Endodermal cell (in vitro differentiated cells): Measurements from ENCODE around the gene ALOX5AP. TPM values are rescaled to one million over a fixed set of nuclear protein-coding genes. Genes with fewer than 3 reads are reported as not detected.

ENCODE experiments used
- DNase-seq: peaks from one replicate; pipeline ENCODE4 v3.0.0-alpha.2; 2017
- H3K27ac ChIP-seq: 2 replicates; pipeline ENCODE4 v1.5.1; 2013; ENCODE audit warnings: mild to moderate bottlenecking, low read depth, low read length, moderate library complexity
- H3K27me3 ChIP-seq: 2 replicates; pipeline ENCODE4 v1.6.1; 2013; ENCODE audit warnings: mild to moderate bottlenecking, low read length, moderate library complexity; ENCODE audit not compliant: insufficient read depth, control insufficient read depth, poor library complexity, severe bottlenecking
- H3K36me3 ChIP-seq: 2 replicates; pipeline ENCODE4 v1.7.0; 2013; ENCODE audit warnings: mild to moderate bottlenecking, low read length, moderate library complexity; ENCODE audit not compliant: control insufficient read depth, insufficient read depth
- H3K4me1 ChIP-seq: one replicate; pipeline ENCODE4 v1.7.0; 2013; ENCODE audit warnings: low read length; ENCODE audit not compliant: control insufficient read depth, insufficient read depth
- H3K4me3 ChIP-seq: 2 replicates; pipeline ENCODE4 v1.5.1; 2013; ENCODE audit warnings: mild to moderate bottlenecking, low read length, moderate library complexity
- H3K9ac ChIP-seq: 2 replicates; pipeline ENCODE4 v1.6.1; 2013; ENCODE audit warnings: mild to moderate bottlenecking, low read length, moderate library complexity; ENCODE audit not compliant: poor library complexity, severe bottlenecking; ENCODE audit errors: extremely low read depth
- H3K9me3 ChIP-seq: 2 replicates; pipeline ENCODE4 v1.6.1; 2013; ENCODE audit warnings: mild to moderate bottlenecking, low read length, moderate library complexity; ENCODE audit not compliant: control insufficient read depth
- H3K27ac Mint-ChIP-seq: 2 replicates; pipeline ENCODE4 v1.8.0; 2020; ENCODE audit warnings: mixed read lengths
- H3K27me3 Mint-ChIP-seq: 2 replicates; pipeline ENCODE4 v1.8.0; 2021; ENCODE audit warnings: mild to moderate bottlenecking, mixed read lengths; ENCODE audit not compliant: insufficient read depth
- H3K36me3 Mint-ChIP-seq: 2 replicates; pipeline ENCODE4 v1.8.0; 2020; ENCODE audit warnings: low read depth, mixed read lengths
- H3K4me1 Mint-ChIP-seq: 2 replicates; pipeline ENCODE4 v1.8.0; 2020; ENCODE audit warnings: mixed read lengths
- H3K4me3 Mint-ChIP-seq: 2 replicates; pipeline ENCODE4 v1.8.0; 2020; ENCODE audit warnings: mild to moderate bottlenecking, moderate library complexity, mixed read lengths
- H3K9me3 Mint-ChIP-seq: 2 replicates; pipeline ENCODE4 v1.8.0; 2020; ENCODE audit warnings: mild to moderate bottlenecking, mixed read lengths
- WGBS, 2 experiments: methylation state at CpG; one replicate each; pipeline versions ENCODE4 v1.1.5 to v1.1.7; 2013; ENCODE audit warnings: missing lambda C conversion rate in 2 of 2, mixed read lengths in 1 of 2; ENCODE audit not compliant: insufficient coverage in 1 of 2, insufficient read length in 1 of 2; 5-methylcytosine and 5-hydroxymethylcytosine counted together
- total RNA-seq, 2 donors: library from RNA; stranded (reverse); fragmentation: NEBNext Ultra II Directional in 1 of 2; extraction: Animal tissue kit (Norgen Biotek cat#: 25700) in 1 of 2; gene quantifications; 2 replicates in 1 of 2; 3 replicates in 1 of 2; pipeline ENCODE4 v1.2.1, GENCODE V29; 2021
- TF ChIP-seq, protein P1 (sequence below): fragments of 200-600 bp; sonication (generic); conservative IDR thresholded peaks from 2 replicates; pipeline ENCODE4 v1.5.0; 2021; ENCODE audit warnings: antibody characterized with exemption, mild to moderate bottlenecking

The ALOX5AP gene
- total RNA-seq, 2 donors from 2014 or later = not detected

DNA sequence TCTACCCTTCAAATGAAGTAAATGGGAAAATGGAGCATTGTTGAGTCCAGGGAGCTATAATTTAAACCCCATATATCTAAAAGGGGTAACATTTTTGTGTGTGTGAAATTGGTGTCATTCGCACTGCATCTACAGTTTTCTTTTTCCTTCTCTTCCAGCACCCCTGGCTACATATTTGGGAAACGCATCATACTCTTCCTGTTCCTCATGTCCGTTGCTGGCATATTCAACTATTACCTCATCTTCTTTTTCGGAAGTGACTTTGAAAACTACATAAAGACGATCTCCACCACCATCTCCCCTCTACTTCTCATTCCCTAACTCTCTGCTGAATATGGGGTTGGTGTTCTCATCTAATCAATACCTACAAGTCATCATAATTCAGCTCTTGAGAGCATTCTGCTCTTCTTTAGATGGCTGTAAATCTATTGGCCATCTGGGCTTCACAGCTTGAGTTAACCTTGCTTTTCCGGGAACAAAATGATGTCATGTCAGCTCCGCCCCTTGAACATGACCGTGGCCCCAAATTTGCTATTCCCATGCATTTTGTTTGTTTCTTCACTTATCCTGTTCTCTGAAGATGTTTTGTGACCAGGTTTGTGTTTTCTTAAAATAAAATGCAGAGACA lies 28.6 kb downstream of the ALOX5AP start:
- 85 to 93% methylated on average over 6 to 8 of the region's 8 CpGs for WGBS, 2 experiments
- peaks cover 11% of the 10 kb centered on the region for H3K27me3 Mint-ChIP-seq

DNA sequence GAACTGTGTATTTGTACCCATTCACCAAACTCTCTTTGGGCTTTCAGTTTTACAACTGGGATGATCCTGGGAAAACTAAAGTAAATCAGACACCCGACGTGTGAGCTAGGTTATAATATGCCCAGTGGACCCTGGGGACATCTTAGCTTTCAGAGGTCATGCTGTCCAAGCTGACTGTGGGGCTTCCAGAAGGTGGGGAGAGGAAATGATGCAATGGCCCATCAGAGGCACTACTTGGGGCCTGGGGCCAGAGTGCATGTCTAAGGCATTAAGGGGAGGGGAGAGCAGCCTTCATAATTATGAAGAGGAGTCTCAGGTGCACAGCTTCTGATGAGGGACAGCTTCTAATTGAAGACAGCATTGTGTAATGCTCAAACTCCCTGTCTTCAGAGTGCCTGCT lies 30.9 kb downstream of the ALOX5AP start:
- Mint-ChIP-seq H3K27me3 (peaks cover 5% of the 10 kb centered on the region), H3K27ac (no peak overlapping the region), H3K36me3 (no peaks in the 10 kb centered on the region), H3K4me1 (peaks cover 9% of the 10 kb centered on the region), H3K9me3 (no peaks in the 10 kb centered on the region), H3K4me3 (no peak overlapping the region)
- Histone ChIP-seq H3K9ac (no peak overlapping the region), H3K9me3 (no peaks in the 10 kb centered on the region), H3K4me3 (no peak overlapping the region), H3K27me3 (no peaks in the 10 kb centered on the region), H3K4me1 (no peaks in the 10 kb centered on the region), H3K36me3 (no peaks in the 10 kb centered on the region), H3K27ac (no peak overlapping the region)
- TF ChIP-seq, protein P1, sequence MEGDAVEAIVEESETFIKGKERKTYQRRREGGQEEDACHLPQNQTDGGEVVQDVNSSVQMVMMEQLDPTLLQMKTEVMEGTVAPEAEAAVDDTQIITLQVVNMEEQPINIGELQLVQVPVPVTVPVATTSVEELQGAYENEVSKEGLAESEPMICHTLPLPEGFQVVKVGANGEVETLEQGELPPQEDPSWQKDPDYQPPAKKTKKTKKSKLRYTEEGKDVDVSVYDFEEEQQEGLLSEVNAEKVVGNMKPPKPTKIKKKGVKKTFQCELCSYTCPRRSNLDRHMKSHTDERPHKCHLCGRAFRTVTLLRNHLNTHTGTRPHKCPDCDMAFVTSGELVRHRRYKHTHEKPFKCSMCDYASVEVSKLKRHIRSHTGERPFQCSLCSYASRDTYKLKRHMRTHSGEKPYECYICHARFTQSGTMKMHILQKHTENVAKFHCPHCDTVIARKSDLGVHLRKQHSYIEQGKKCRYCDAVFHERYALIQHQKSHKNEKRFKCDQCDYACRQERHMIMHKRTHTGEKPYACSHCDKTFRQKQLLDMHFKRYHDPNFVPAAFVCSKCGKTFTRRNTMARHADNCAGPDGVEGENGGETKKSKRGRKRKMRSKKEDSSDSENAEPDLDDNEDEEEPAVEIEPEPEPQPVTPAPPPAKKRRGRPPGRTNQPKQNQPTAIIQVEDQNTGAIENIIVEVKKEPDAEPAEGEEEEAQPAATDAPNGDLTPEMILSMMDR = no peak
- WGBS, 2 experiments = 89 to 100% methylated on average over 2 of the region's 2 CpGs
- DNase-seq = no peak

More for the DNA sequence above, 28.6 kb downstream of the ALOX5AP start:
- no peak overlapping the region for H3K4me3 Mint-ChIP-seq
- H3K4me1 ChIP-seq = peaks cover 7% of the 10 kb centered on the region
- TF ChIP-seq, protein P1 = no peak
- no peak overlapping the region for H3K27ac ChIP-seq
- H3K9ac ChIP-seq = no peak overlapping the region
- H3K4me3 ChIP-seq = no peak overlapping the region
- H3K27me3 ChIP-seq = no peaks in the 10 kb centered on the region
- no peak for DNase-seq
- no peaks in the 10 kb centered on the region for H3K9me3 ChIP-seq
- H3K27ac Mint-ChIP-seq = no peak overlapping the region
- no peaks in the 10 kb centered on the region for H3K9me3 Mint-ChIP-seq
- peaks cover 9% of the 10 kb centered on the region for H3K4me1 Mint-ChIP-seq
- H3K36me3 ChIP-seq = no peaks in the 10 kb centered on the region
- no peaks in the 10 kb centered on the region for H3K36me3 Mint-ChIP-seq

DNA sequence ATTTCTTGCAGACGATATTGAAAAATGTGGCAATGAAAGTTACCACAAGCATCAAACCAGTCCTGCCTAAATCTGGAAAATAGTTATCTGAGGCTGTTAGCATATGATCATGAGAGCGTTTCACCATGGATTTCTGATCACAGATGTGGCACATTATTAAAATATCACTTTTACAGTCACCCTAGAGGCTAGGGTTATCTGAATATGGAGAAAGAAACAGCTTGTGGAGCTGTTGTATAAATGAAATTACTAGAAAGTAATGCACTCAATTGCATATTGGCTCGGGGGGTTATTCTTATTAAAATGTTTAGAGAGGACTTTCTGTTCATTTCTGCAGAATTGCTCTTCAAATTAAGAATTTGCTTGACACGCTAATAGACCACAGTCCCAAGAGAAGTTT lies 35.6 kb downstream of the ALOX5AP start:
- no peak overlapping the region for H3K4me3 ChIP-seq
- Mint-ChIP-seq H3K27ac (no peak overlapping the region), H3K4me1 (peaks cover 9% of the 10 kb centered on the region), H3K9me3 (no peaks in the 10 kb centered on the region), H3K36me3 (no peaks in the 10 kb centered on the region), H3K27me3 (no peaks in the 10 kb centered on the region), H3K4me3 (no peak overlapping the region)
- WGBS, 2 experiments = 97 to 100% methylated on average over 3 to 4 of the region's 4 CpGs
- no peak for DNase-seq
- no peak overlapping the region for H3K9ac ChIP-seq
- no peaks in the 10 kb centered on the region for H3K4me1 ChIP-seq
- peaks cover 11% of the 10 kb centered on the region for H3K9me3 ChIP-seq
- H3K36me3 ChIP-seq = no peaks in the 10 kb centered on the region
- TF ChIP-seq, protein P1 = no peak
- no peaks in the 10 kb centered on the region for H3K27me3 ChIP-seq
- H3K27ac ChIP-seq = no peak overlapping the region
